H1 (cell line): ENCODE results near the gene DMRT1. TPM values are rescaled to one million over a fixed set of nuclear protein-coding genes. Genes with fewer than 3 reads are reported as not detected.
A peak's percentile ranks its signal among the peaks of the same experiment; 100 is the strongest.

Experiments used
- BACH1 ChIP-seq: IDR thresholded peaks from 2 replicates; pipeline ENCODE4 v1.6.1; 2012; ENCODE audit warnings: low read length, improper control_type of control experiment
- CBX5 ChIP-seq: fragments of 300-800, 300-1000 bp; sonication (generic); IDR thresholded peaks from 2 replicates; pipeline ENCODE4 v1.7.1; 2016; ENCODE audit warnings: antibody characterized with exemption, low read length, low read depth
- CHD2 ChIP-seq: IDR thresholded peaks from 2 replicates; pipeline ENCODE4 v1.6.1; 2012; ENCODE audit warnings: low read length, improper control_type of control experiment
- CTCF ChIP-seq, 3 experiments: IDR thresholded peaks; 1 replicate in 2 of 3; 2 replicates in 1 of 3; pipeline versions ENCODE4 v1.5.1 to v1.6.1; 2011; ENCODE audit warnings: low read length in 3 of 3, mild to moderate bottlenecking in 3 of 3, inconsistent platforms in 2 of 3, low read depth in 1 of 3, moderate library complexity in 1 of 3; ENCODE audit not compliant: insufficient read depth in 1 of 3; ENCODE audit errors: control extremely low read depth in 1 of 3
- EGR1 ChIP-seq: IDR thresholded peaks from 2 replicates; pipeline ENCODE4 v1.6.1; 2011; ENCODE audit warnings: low read depth, low read length, borderline replicate concordance
- EP300 ChIP-seq, 2 experiments: IDR thresholded peaks; 1 replicate in 1 of 2; 2 replicates in 1 of 2; pipeline ENCODE4 v1.6.1; 2011 to 2012; ENCODE audit warnings: low read depth in 2 of 2, low read length in 2 of 2, mild to moderate bottlenecking in 2 of 2, borderline replicate concordance in 1 of 2, inconsistent platforms in 1 of 2, moderate library complexity in 1 of 2
- EZH2 ChIP-seq: fragments of 200-600 bp; sonication (generic); IDR thresholded peaks from 2 replicates; pipeline ENCODE4 v1.7.1; 2012; ENCODE audit warnings: low read depth, mild to moderate bottlenecking, moderate library complexity, low read length, inconsistent platforms; ENCODE audit not compliant: severe bottlenecking
- HDAC6 ChIP-seq: IDR thresholded peaks from one replicate; pipeline ENCODE4 v1.7.1; 2012; ENCODE audit warnings: low read depth, mild to moderate bottlenecking, inconsistent platforms, low read length, moderate library complexity
- KDM1A ChIP-seq: fragments of 200-600, 300-600 bp; sonication (generic); IDR thresholded peaks from 2 replicates; pipeline ENCODE4 v1.7.1; 2016; ENCODE audit warnings: mild to moderate bottlenecking, low read length, borderline replicate concordance
- NANOG ChIP-seq: IDR thresholded peaks from 2 replicates; pipeline ENCODE4 v1.6.1; 2011; ENCODE audit warnings: low read length, low read depth, mild to moderate bottlenecking, inconsistent platforms; ENCODE audit not compliant: insufficient read depth, poor library complexity, severe bottlenecking
- POLR2A ChIP-seq, 2 experiments: IDR thresholded peaks; 1 replicate in 1 of 2; 2 replicates in 1 of 2; pipeline ENCODE4 v1.6.1; 2011; ENCODE audit warnings: low read depth in 2 of 2, low read length in 2 of 2, mild to moderate bottlenecking in 2 of 2; ENCODE audit errors: control extremely low read depth in 1 of 2
- SIX5 ChIP-seq: IDR thresholded peaks from 2 replicates; pipeline ENCODE4 v1.6.1; 2011; ENCODE audit warnings: mild to moderate bottlenecking, low read depth, low read length
- TAF1 ChIP-seq: IDR thresholded peaks from 2 replicates; pipeline ENCODE4 v1.6.1; 2011; ENCODE audit warnings: mild to moderate bottlenecking, low read depth, low read length
- YY1 ChIP-seq: IDR thresholded peaks from 2 replicates; pipeline ENCODE4 v1.6.1; 2011; ENCODE audit warnings: low read depth, mild to moderate bottlenecking, low read length
- polyA plus RNA-seq, 7 experiments: library from polyadenylated mRNA; depleted of rRNA in 3 of 7; stranded (reverse) in 5 of 7; unstranded in 2 of 7; fragments of >200 nt in 5 of 7; fragments of 200-250 nt in 2 of 7; gene quantifications; 1 replicate in 5 of 7; 2 replicates in 1 of 7; 4 replicates in 1 of 7; pipeline versions ENCODE4 v1.2.1 to v1.2.3, GENCODE V29; 2011 to 2013; ENCODE audit warnings: missing spikeins in 2 of 7, mixed read lengths in 2 of 7
- total RNA-seq: library from RNA; stranded (reverse); fragmentation: NEBNext Ultra II Directional; extraction: Animal tissue kit (Norgen Biotek cat#: 25700); gene quantifications from 2 replicates; pipeline ENCODE4 v1.2.1, GENCODE V29; 2021
- TF ChIP-seq, protein P1 (sequence below): IDR thresholded peaks from 2 replicates; pipeline ENCODE4 v1.6.1; 2011; ENCODE audit warnings: low read depth, mild to moderate bottlenecking, low read length; ENCODE audit not compliant: insufficient read depth

DMRT1 gene
- total and polyA plus RNA-seq, 2 of the 8 experiments (the other 6 are each of a cell fraction or from before 2014, with no cell fraction given): 0.15 TPM; not detected in 1

GRCh38 chr9:840343-840742, 1.2 kb upstream of the DMRT1 start (continued):
- no peak for TF ChIP-seq CTCF (IDR thresholded peaks at IDR 0.05; ENCODE audit: control extremely low read depth in 1 of 3, insufficient read depth in 1 of 3, low read depth in 1 of 3, low read length in 3 of 3)
- peak; percentile 93 for TF ChIP-seq EGR1
- TF ChIP-seq, protein P1, sequence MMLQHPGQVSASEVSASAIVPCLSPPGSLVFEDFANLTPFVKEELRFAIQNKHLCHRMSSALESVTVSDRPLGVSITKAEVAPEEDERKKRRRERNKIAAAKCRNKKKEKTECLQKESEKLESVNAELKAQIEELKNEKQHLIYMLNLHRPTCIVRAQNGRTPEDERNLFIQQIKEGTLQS: no peak
- TF ChIP-seq NANOG: peak; percentile 74
- peak; percentile 37 for TF ChIP-seq HDAC6
- peak in 1 of 2 experiments; percentile 87; a peak in 1 of 3 replicates for TF ChIP-seq EP300 (IDR thresholded peaks at IDR 0.05; ENCODE audit: borderline replicate concordance in 1 of 2, low read depth in 2 of 2, low read length in 2 of 2)
- TF ChIP-seq YY1: peak; percentile 26; the same call in 1 of the 2 replicates
- TF ChIP-seq EZH2: no peak
- 0 out of 2 replicates have a peak, but pooled peaks have one; percentile 13 for TF ChIP-seq KDM1A
- no peak for TF ChIP-seq TAF1
- no peak for TF ChIP-seq POLR2A (IDR thresholded peaks at IDR 0.05; ENCODE audit: control extremely low read depth in 1 of 2, low read depth in 2 of 2, low read length in 2 of 2)
- TF ChIP-seq SIX5: no peak
- no peak for TF ChIP-seq BACH1
- no peak for TF ChIP-seq CHD2
- TF ChIP-seq CBX5: no peak
- TF ChIP-seq, all 59 proteins: peak for 16
